Parathyroid adenoma (tissue), 2 donors: ENCODE results near the gene CALHM3.

Source experiments
- H2AFZ ChIP-seq: fragments of 300-600 bp; sonication (generic); one replicate; pipeline ENCODE4 v1.7.0; 2017; ENCODE audit warnings: antibody characterized with exemption, mild to moderate bottlenecking
- H3K27ac ChIP-seq: fragments of 300-600 bp; sonication (generic); one replicate; pipeline ENCODE4 v1.7.0; 2017
- H3K27me3 ChIP-seq: fragments of 300-600 bp; sonication (generic); one replicate; pipeline ENCODE4 v1.7.0; 2017; ENCODE audit warnings: low read length; ENCODE audit not compliant: control insufficient read depth, insufficient read depth
- H3K36me3 ChIP-seq: fragments of 300-600 bp; sonication (generic); one replicate; pipeline ENCODE4 v1.7.0; 2017; ENCODE audit warnings: low read length; ENCODE audit not compliant: control insufficient read depth, insufficient read depth
- H3K4me1 ChIP-seq: fragments of 300-600 bp; sonication (generic); one replicate; pipeline ENCODE4 v1.7.0; 2017; ENCODE audit warnings: control low read depth
- H3K4me2 ChIP-seq: fragments of 300-600 bp; sonication (generic); one replicate; pipeline ENCODE4 v1.7.0; 2017; ENCODE audit warnings: low read length
- H3K4me3 ChIP-seq: fragments of 300-600 bp; sonication (generic); one replicate; pipeline ENCODE4 v1.7.0; 2017; ENCODE audit warnings: low read depth, low read length
- H3K79me2 ChIP-seq: fragments of 300-600 bp; sonication (generic); one replicate; pipeline ENCODE4 v1.7.0; 2017; ENCODE audit warnings: control low read depth
- H3K9ac ChIP-seq: fragments of 300-600 bp; sonication (generic); one replicate; pipeline ENCODE4 v1.7.0; 2017; ENCODE audit warnings: mild to moderate bottlenecking
- H3K9me3 ChIP-seq: fragments of 300-600 bp; sonication (generic); one replicate; pipeline ENCODE4 v1.7.0; 2017; ENCODE audit warnings: low read length; ENCODE audit not compliant: control insufficient read depth
- TF ChIP-seq, protein P1 (sequence below): fragments of 300-600 bp; sonication (generic); IDR thresholded peaks from one replicate; pipeline ENCODE4 v1.7.0; 2017; ENCODE audit warnings: antibody characterized with exemption, mild to moderate bottlenecking
- donor health status: primary hyperparathyroidism.

Gene CALHM3

DNA sequence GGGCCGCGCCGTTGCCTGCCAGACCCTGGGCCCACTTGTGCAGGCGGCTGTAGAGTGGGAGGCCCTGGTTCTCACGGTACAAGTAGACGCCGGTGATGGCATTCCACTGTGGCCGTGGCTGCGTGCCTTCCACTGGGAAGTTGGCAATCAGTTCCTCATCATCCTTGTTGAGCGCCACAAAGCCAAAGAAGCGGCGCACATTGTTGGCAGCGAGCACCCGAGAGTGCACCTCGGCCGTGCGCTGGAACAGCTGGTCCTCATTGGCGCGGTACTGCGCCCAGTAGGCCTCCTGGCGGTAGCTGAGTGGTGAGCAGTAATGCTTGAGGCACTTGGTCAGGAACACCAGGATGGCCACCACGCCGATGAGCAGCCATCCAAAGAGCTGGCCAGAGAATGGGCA is 31.9 kb downstream of the CALHM3 start:
- Histone ChIP-seq H3K79me2 (no peaks in the 10 kb centered on the region), H3K9me3 (no peaks in the 10 kb centered on the region), H3K4me1 (no peaks in the 10 kb centered on the region), H3K4me2 (no peak overlapping the region), H2AFZ (no peak overlapping the region), H3K9ac (no peak overlapping the region), H3K4me3 (no peak overlapping the region), H3K27me3 (no peaks in the 10 kb centered on the region), H3K27ac (no peak overlapping the region), H3K36me3 (no peaks in the 10 kb centered on the region)
- TF ChIP-seq, protein P1, sequence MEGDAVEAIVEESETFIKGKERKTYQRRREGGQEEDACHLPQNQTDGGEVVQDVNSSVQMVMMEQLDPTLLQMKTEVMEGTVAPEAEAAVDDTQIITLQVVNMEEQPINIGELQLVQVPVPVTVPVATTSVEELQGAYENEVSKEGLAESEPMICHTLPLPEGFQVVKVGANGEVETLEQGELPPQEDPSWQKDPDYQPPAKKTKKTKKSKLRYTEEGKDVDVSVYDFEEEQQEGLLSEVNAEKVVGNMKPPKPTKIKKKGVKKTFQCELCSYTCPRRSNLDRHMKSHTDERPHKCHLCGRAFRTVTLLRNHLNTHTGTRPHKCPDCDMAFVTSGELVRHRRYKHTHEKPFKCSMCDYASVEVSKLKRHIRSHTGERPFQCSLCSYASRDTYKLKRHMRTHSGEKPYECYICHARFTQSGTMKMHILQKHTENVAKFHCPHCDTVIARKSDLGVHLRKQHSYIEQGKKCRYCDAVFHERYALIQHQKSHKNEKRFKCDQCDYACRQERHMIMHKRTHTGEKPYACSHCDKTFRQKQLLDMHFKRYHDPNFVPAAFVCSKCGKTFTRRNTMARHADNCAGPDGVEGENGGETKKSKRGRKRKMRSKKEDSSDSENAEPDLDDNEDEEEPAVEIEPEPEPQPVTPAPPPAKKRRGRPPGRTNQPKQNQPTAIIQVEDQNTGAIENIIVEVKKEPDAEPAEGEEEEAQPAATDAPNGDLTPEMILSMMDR: no peak

DNA sequence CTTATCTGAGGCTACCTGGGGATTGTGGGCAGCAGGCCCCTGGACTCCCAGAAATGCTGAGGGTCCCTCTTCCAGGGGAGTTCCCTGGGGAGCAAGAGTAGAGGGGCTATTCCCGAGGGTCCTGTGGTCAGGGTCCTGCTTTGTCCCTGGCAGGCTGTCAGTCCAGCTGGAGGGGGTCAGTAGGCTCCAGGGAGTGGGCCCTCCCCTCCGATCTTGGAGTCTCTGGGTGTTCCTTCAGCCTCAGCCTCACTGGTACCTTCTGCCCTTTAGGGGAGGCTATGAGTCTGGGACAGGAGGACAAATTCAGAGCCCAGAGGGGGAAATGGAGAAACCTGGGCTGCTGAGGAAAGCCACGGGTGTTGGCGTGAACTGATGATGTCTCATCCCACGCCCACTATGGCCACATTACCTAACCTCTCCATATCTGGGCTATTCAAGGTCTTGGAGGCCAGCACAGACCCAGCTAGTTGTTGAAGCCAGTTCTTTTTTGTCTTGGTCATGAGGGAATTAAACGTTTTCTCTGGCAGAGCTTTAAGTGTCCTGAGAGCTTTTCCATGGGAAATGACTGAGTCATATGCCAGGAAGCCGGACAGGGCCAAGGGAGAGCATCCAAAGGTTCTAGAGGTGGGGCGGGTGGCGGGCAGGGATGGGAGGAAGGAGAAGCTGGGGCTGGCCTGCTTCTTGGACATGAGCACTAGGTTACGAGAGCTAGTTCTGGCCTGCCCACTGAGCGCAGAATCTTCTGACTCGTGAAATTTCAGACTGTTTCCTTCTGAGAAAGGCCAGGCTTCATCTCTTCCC is 33.1 kb downstream of the CALHM3 start:
- Histone ChIP-seq H3K4me2 (no peak overlapping the region), H3K9me3 (no peaks in the 10 kb centered on the region), H3K4me3 (no peak overlapping the region), H3K27me3 (no peaks in the 10 kb centered on the region), H3K4me1 (no peaks in the 10 kb centered on the region), H3K27ac (peak overlapping the region; percentile 74), H3K36me3 (no peaks in the 10 kb centered on the region), H3K79me2 (no peaks in the 10 kb centered on the region), H2AFZ (no peak overlapping the region), H3K9ac (no peak overlapping the region)
- TF ChIP-seq, protein P1: no peak

DNA sequence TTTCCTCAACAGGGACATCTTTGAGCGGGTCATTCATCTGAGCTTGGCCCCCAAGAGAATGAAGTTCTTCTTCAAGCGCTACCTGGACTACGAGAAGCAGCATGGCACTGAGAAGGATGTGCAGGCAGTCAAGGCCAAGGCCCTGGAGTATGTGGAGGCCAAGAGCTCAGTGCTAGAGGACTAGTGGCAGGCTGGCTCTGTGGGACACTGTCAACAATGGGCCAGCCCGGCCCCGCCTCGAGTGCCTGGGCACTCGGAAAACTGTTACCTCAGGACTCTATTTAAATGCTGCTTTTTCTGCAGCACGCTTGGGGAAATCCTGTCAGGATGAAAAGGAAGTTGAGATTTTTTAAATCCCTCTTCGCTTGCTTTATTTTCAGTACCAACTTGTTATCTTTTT is 33.7 kb downstream of the CALHM3 start:
- Histone ChIP-seq H3K36me3 (no peaks in the 10 kb centered on the region), H3K9ac (no peak overlapping the region), H3K4me3 (no peak overlapping the region), H3K4me2 (no peak overlapping the region), H3K79me2 (no peaks in the 10 kb centered on the region), H3K27me3 (no peaks in the 10 kb centered on the region), H3K4me1 (no peaks in the 10 kb centered on the region), H3K9me3 (no peaks in the 10 kb centered on the region), H2AFZ (no peak overlapping the region), H3K27ac (peak overlapping the region; percentile 74)
- TF ChIP-seq, protein P1: no peak

DNA sequence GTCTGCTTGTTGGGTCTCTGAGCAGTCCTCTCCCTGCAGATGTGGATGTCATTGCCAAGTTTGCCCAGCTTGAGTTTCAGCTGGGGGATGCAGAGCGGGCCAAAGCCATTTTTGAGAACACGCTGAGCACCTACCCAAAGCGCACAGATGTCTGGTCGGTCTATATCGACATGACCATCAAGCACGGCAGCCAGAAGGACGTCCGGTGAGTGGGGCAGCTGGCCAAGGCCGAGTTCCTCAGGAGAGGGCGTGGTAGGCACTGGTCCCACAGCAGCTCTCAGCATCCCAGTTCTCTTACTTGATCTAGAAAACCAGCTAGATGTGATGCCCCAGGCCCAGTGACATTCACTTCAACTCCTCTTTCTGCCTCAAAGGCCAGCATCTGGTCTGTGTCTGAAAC is 34.6 kb downstream of the CALHM3 start:
- H3K27ac ChIP-seq: peak overlapping the region; percentile 74
- no peak overlapping the region for H3K4me2 ChIP-seq
- H3K27me3 ChIP-seq: no peaks in the 10 kb centered on the region
- no peak overlapping the region for H2AFZ ChIP-seq
- H3K4me3 ChIP-seq: no peak overlapping the region
- no peaks in the 10 kb centered on the region for H3K79me2 ChIP-seq
- H3K9ac ChIP-seq: no peak overlapping the region
- H3K4me1 ChIP-seq: no peaks in the 10 kb centered on the region
- H3K36me3 ChIP-seq: no peaks in the 10 kb centered on the region
- TF ChIP-seq, protein P1: no peak
- H3K9me3 ChIP-seq: no peaks in the 10 kb centered on the region
